ENCODE results near the gene CGB8. TPM values are rescaled to one million over a fixed set of nuclear protein-coding genes. Genes with fewer than 3 reads are reported as not detected.

Gene CGB8
- total and polyA plus RNA-seq, 2 experiments from 2014 or later: 1.9 to 4.5 TPM

DNA sequence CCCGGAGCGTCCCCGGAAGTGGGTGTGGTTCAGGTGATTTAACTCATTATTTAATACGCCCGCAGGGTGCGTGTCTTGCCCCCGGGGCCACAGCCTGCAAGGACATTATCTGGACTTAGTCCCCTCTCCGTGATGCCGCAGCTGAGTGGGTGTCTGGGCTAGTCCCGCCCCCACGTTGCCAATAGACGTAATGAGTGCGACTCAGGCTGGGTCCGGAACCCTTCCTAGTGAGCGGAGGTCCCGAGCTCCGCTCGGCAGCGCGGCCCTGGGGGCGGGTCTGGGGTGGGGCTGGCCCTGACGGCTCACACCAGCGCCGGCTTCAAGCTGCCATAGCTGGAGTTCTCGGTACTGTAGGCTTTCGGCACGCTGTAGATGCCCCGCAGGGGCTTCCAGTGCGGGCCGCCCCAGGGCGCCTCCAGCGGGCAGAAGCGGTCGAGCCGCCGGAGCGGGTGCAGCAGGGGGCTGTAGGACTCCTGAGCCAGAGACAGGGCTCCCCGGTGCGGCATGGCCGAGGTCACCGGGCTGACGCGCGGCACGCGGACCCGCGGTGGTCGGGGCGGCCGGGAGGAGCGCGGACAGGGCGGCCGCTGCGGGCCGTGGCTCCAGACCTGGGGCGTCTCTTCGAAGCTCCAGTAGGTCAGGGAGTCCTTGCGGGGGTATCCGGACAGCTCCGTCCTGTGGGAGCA, 31.1 kb downstream of the CGB8 start:
- H2AFZ ChIP-seq: peak overlapping the region; percentile 71
- H3K9me2 ChIP-seq (ENCODE audit: insufficient read depth): no peaks in the 10 kb centered on the region
- in situ Hi-C loops (cut with MboI): no loop called here
- TF ChIP-seq EZH2 (IDR thresholded peaks at IDR 0.05; ENCODE audit: insufficient read depth, poor library complexity, severe bottlenecking): no peak
- TF ChIP-seq EZH2phosphoT487 (IDR thresholded peaks at IDR 0.05; ENCODE audit: insufficient read depth, low read depth): no peak
- H3K79me2 ChIP-seq (ENCODE audit: insufficient read depth): no peaks in the 10 kb centered on the region
- peak overlapping the region; percentile 28; the same call in 1 of the 2 replicates for H3K9ac ChIP-seq
- no peaks in the 10 kb centered on the region for H3K36me3 ChIP-seq (ENCODE audit: low read depth)
- peaks cover 9% of the 10 kb centered on the region for H3K4me1 ChIP-seq (ENCODE audit: insufficient read depth)
- no peaks in the 10 kb centered on the region for H3F3A ChIP-seq (ENCODE audit: insufficient read depth)
- no peak overlapping the region for H3K27ac ChIP-seq
- peak overlapping the region; percentile 75 for H3K4me3 ChIP-seq
- H4K20me1 ChIP-seq (ENCODE audit: insufficient read depth): no peaks in the 10 kb centered on the region
- H3K9me3 ChIP-seq (ENCODE audit: low read depth): no peaks in the 10 kb centered on the region
- H3K27me3 ChIP-seq (replicated peaks; ENCODE audit: insufficient read depth): no peaks in the 10 kb centered on the region
- peak; percentile 83 for DNase-seq
- peak overlapping the region; percentile 87 for H3K4me2 ChIP-seq (ENCODE audit: unreplicated experiment)
- 4% methylated on average over 41 to 61 of the region's 62 CpGs for WGBS, 2 experiments (ENCODE audit: low coverage in 1 of 2, low lambda C conversion rate in 2 of 2, missing lambda C conversion rate in 2 of 2)

DNA sequence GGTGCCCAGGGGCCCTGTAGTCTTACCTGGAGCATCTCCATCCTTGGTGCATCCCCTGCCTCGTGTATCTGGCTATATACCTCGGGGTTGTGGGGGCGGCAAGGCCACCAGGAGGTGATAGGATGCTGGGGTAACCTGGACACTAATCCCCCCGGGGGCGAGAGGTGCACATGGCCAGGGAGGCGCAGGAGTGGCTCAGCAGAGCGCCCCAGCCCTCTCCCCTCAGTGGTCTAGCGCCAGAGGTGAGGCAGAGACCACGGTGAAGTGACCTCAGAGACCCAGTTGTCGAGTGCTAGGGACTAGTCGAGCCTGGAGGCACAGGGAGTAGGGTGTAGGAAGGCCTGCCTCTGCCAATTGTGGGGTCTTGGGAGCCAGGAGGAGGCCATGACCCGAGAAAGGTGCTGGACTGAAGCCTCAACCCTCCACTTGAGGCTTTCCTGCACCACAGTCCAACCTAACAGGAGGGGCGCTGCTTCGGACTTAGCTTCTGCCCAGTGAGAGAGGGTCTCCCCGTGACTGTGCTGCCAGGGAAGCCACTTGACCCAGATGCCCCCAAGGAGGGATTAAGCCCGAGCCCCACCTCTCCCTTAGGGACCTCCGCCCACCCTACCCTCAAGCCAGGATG, 31.8 kb downstream of the CGB8 start, which contains the start of gene LHB:
Gene LHB (minus strand): TSS at position 51 of the 625 bp plus-strand sequence. CDS start 10 bp downstream, at position 41.
- Histone ChIP-seq H3K4me1 (ENCODE audit: insufficient read depth) (peaks cover 9% of the 10 kb centered on the region), H3K4me3 (peak within 1 kb of the TSS; percentile 75), H3K9ac (peak within 1 kb of the TSS; percentile 28; the same call in 1 of the 2 replicates), H3K27ac (no peak within 1 kb of the TSS), H2AFZ (peak within 1 kb of the TSS; percentile 71), H4K20me1 (ENCODE audit: insufficient read depth) (no peaks in the 10 kb centered on the region), H3K27me3 (replicated peaks; ENCODE audit: insufficient read depth) (no peaks in the 10 kb centered on the region), H3K79me2 (ENCODE audit: insufficient read depth) (no peaks in the 10 kb centered on the region), H3K36me3 (ENCODE audit: low read depth) (no peaks in the 10 kb centered on the region), H3K9me2 (ENCODE audit: insufficient read depth) (no peaks in the 10 kb centered on the region), H3K4me2 (ENCODE audit: unreplicated experiment) (peak within 1 kb of the TSS; percentile 87), H3K9me3 (ENCODE audit: low read depth) (no peaks in the 10 kb centered on the region), H3F3A (ENCODE audit: insufficient read depth) (no peaks in the 10 kb centered on the region)
- 70 to 71% methylated on average over 17 of the region's 17 CpGs for WGBS, 2 experiments (ENCODE audit: low coverage in 1 of 2, low lambda C conversion rate in 2 of 2, missing lambda C conversion rate in 2 of 2)
- DNase-seq: no peak
- TF ChIP-seq EZH2 (IDR thresholded peaks at IDR 0.05; ENCODE audit: insufficient read depth, poor library complexity, severe bottlenecking) (no peak), EZH2phosphoT487 (IDR thresholded peaks at IDR 0.05; ENCODE audit: insufficient read depth, low read depth) (no peak)
- in situ Hi-C loops (cut with MboI): no loop called here

DNA sequence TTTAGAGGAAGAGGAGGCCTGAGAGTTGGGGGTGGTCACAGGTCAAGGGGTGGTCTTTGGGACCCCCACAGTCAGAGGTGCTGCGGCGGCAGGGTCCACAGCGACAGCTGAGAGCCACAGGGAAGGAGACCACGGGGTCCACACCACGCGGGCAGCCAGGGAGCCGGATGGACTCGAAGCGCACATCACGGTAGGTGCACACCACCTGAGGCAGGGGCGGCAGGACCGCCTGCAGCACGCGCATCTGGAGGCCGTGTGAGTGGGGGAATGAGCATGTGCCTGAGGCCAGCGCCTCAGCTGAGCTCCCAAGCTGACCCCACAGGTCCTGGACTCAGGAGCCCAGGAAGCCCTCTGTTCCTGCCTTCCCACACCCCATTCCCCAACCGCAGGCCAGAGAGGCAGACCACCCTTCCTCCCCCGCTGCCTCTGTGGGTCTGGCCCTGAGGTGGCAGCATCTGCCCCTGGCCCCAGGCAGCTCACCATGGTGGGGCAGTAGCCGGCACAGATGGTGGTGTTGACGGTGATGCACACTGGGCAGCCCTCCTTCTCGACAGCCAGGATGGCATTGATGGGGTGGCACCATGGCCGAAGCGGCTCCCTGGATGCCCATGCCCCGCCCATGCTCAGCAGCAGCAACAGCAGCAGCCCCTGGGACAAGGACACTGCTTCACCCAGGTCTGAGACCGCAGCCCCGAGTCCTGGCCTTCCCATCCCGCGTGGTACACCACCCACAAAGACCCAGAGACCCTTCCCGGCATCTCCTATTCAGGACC, 32.7 kb downstream of the CGB8 start:
- no peak for TF ChIP-seq EZH2 (IDR thresholded peaks at IDR 0.05; ENCODE audit: insufficient read depth, poor library complexity, severe bottlenecking)
- TF ChIP-seq EZH2phosphoT487 (IDR thresholded peaks at IDR 0.05; ENCODE audit: insufficient read depth, low read depth): no peak
- in situ Hi-C loops (cut with MboI): no loop called here

DNA sequence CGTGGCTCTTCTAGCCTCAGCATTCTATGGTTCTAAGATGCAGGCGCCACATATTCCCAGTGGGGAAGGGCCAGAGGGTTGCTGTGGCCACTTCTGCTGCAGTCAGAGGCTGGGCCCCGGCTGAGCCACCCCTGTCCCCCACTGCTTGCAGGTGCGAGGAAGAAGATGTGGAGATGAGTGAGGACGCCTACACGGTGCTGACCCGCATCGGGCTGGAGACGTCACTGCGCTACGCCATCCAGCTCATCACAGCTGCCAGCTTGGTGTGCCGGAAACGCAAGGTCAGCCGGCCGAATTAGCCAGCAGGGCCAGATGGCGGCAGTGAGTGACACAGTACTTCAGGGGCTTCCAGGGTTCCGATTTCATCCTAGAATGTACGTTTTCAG, 34.0 kb downstream of the CGB8 start:
- H3K4me2 ChIP-seq (ENCODE audit: unreplicated experiment): no peak overlapping the region
- in situ Hi-C loops (cut with MboI): no loop called here
- H3K9me2 ChIP-seq (ENCODE audit: insufficient read depth): no peaks in the 10 kb centered on the region
- no peaks in the 10 kb centered on the region for H3K36me3 ChIP-seq (ENCODE audit: low read depth)
- H3K27ac ChIP-seq: no peak overlapping the region
- H3K9ac ChIP-seq: no peak overlapping the region
- DNase-seq: no peak
- H3K27me3 ChIP-seq (replicated peaks; ENCODE audit: insufficient read depth): no peaks in the 10 kb centered on the region
- peaks cover 9% of the 10 kb centered on the region for H3K4me1 ChIP-seq (ENCODE audit: insufficient read depth)
- no peaks in the 10 kb centered on the region for H3K79me2 ChIP-seq (ENCODE audit: insufficient read depth)
- no peak overlapping the region for H3K4me3 ChIP-seq
- TF ChIP-seq EZH2phosphoT487 (IDR thresholded peaks at IDR 0.05; ENCODE audit: insufficient read depth, low read depth) (no peak), EZH2 (IDR thresholded peaks at IDR 0.05; ENCODE audit: insufficient read depth, poor library complexity, severe bottlenecking) (no peak)
- H3F3A ChIP-seq (ENCODE audit: insufficient read depth): no peaks in the 10 kb centered on the region
- H4K20me1 ChIP-seq (ENCODE audit: insufficient read depth): no peaks in the 10 kb centered on the region
- H3K9me3 ChIP-seq (ENCODE audit: low read depth): no peaks in the 10 kb centered on the region
- H2AFZ ChIP-seq: no peak overlapping the region
- 90 to 92% methylated on average over 18 of the region's 18 CpGs for WGBS, 2 experiments (ENCODE audit: low coverage in 1 of 2, low lambda C conversion rate in 2 of 2, missing lambda C conversion rate in 2 of 2)

More for the DNA sequence above, 32.7 kb downstream of the CGB8 start:
- Histone ChIP-seq H3K27me3 (replicated peaks; ENCODE audit: insufficient read depth) (no peaks in the 10 kb centered on the region), H3K79me2 (ENCODE audit: insufficient read depth) (no peaks in the 10 kb centered on the region), H3K4me1 (ENCODE audit: insufficient read depth) (peaks cover 9% of the 10 kb centered on the region), H2AFZ (no peak overlapping the region), H3K27ac (no peak overlapping the region), H3K9me3 (ENCODE audit: low read depth) (no peaks in the 10 kb centered on the region), H3K9ac (no peak overlapping the region), H3K36me3 (ENCODE audit: low read depth) (no peaks in the 10 kb centered on the region), H3F3A (ENCODE audit: insufficient read depth) (no peaks in the 10 kb centered on the region), H4K20me1 (ENCODE audit: insufficient read depth) (no peaks in the 10 kb centered on the region), H3K9me2 (ENCODE audit: insufficient read depth) (no peaks in the 10 kb centered on the region), H3K4me3 (no peak overlapping the region), H3K4me2 (ENCODE audit: unreplicated experiment) (no peak overlapping the region)
- DNase-seq: no peak
- 88 to 95% methylated on average over 17 to 25 of the region's 29 CpGs for WGBS, 2 experiments (ENCODE audit: low coverage in 1 of 2, low lambda C conversion rate in 2 of 2, missing lambda C conversion rate in 2 of 2)

Data from GM23248 (cell line).